GM20000 (cell line): ENCODE results near the gene SH3GL3.

Source experiments
- DNase-seq: peaks from one replicate; pipeline ENCODE4 v3.0.0; 2012; ENCODE audit warnings: low spot score
- TF ChIP-seq, protein P1 (sequence below): IDR thresholded peaks from 2 replicates; pipeline ENCODE4 v1.5.1; 2012; ENCODE audit warnings: mild to moderate bottlenecking, control low read depth; ENCODE audit errors: extremely low read depth, missing control alignments

The SH3GL3 gene

DNA sequence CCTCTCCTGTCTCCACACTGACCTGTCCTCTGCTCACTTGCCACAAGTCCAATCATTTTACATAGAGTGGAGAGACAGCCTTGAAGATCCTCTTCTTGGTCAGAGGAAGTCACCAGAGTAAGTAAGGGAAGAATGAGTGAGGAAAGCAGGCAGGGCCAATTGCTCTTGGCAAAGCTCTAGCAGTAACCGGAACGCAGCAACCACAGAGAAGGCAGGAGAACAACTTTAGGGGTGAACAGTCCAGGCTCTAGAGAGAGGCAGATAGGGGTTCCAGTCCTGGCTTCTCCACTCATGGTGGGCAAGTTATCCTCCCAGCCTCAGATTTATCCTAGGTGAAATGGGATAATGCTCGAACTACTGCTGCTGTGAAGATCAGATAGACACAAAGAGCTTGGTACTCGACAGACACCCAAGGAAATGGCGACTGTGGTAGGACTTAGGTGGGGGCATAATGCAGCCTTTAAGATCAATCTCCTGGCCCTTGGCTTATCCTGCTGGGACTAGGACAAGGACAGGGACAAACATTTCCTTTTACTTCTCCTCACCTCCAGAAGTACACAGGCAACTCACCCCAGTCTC lies 205.6 kb downstream of the SH3GL3 start:
- DNase-seq, result no peak
- TF ChIP-seq, protein P1, sequence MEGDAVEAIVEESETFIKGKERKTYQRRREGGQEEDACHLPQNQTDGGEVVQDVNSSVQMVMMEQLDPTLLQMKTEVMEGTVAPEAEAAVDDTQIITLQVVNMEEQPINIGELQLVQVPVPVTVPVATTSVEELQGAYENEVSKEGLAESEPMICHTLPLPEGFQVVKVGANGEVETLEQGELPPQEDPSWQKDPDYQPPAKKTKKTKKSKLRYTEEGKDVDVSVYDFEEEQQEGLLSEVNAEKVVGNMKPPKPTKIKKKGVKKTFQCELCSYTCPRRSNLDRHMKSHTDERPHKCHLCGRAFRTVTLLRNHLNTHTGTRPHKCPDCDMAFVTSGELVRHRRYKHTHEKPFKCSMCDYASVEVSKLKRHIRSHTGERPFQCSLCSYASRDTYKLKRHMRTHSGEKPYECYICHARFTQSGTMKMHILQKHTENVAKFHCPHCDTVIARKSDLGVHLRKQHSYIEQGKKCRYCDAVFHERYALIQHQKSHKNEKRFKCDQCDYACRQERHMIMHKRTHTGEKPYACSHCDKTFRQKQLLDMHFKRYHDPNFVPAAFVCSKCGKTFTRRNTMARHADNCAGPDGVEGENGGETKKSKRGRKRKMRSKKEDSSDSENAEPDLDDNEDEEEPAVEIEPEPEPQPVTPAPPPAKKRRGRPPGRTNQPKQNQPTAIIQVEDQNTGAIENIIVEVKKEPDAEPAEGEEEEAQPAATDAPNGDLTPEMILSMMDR, result no peak

DNA sequence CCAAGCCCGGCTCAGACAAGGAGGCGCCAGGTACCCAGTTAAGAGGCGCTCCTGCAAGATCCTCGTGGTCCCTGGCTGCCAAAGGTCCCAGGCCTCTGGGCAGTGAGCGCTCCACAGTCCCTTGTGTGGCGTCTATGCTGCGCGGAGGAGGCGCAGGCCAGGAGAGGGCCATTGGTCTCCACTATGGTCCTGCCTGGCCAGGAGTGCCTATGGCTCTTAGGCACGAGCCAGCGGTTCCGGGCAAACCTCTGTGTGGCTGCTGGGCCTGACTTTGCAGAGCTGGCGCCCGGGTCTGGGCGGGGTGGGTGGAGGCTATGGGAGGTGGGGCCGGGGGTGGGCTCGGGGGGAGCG lies 206.1 kb downstream of the SH3GL3 start:
- no peak for DNase-seq
- TF ChIP-seq, protein P1, result no peak

DNA sequence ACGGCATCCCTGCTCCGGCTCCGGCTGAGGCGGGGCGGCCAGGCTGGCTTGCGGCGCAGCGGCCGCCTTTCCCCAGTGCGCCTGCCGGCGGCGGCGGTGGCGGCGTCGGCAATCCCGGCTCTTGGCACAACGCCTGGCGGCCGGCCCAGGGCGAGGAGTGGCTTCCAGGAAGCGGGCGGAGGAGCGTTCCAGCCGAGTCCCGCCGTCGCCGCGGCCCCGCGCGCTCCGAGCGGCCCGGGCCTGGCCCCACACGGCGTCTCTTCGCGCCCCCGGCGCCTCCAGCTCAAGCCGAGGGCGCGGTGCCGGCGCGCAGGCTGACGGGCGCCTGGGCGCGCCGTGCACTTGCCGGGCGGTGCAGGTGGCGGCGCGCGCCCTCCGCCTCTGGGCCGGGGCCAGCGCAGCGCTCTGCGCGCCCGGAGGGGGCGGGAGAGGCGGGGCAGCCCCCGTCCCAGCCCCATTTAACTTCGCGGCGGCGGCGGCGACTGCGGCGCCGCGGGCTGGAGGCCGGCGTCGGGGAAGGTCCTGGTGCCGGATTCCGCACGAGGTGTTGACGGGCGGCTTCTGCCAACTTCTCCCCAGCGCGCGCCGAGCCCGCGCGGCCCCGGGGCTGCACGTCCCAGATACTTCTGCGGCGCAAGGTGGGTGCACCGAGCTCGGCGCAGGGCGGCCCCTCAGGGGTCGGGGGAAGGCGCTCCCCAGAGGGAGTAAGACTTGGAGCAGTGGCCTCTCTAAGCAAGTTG lies 206.7 kb downstream of the SH3GL3 start, which contains the start of gene ADAMTSL3:
Gene ADAMTSL3, plus strand, starts transcription at position 485 of the 740 bp plus-strand sequence. CDS start 1,639 bp downstream, outside the sequence.
- DNase-seq, result no peak
- TF ChIP-seq, protein P1, result no peak

DNA sequence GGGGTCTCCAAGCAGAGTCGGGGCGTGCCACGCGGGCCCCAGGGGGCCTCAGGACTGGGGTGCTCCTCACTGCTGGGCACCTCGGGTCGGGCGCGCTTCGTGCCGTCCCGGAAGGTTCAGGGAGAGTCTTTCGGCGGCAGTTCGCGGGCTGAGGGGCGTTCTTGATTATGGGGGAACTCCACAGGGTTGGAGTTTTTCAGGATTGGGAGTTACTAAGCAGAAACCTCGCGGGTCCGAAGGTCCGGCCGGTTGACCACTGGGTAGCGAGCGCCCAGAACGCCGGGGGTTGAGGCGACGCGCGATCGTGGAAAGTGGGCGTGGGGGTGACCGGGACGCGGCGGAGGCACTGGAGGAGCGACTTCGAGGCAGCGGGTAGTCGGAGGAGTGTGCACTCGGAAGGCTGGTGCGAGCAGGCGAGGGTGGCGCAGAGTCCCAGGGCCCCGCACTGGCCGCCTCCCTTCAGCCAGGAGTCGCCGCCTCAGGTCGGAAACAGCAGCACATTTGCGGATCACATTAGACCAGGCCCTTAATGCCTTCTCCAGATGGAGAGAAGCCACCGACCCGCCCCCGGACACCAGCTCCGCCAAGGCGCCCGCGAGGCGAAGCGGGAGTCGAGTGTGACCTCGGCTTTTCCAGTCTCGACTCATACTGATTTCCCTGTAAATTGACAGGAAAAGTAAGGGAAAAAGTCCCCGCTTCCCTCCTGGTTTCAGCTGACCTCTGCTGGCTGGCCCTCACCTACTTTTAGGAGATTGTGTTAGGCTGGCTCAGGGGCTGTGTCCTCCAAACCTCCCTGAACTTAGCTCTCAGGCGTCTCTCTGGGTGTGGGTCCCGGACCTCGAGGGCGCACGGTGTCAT lies 207.5 kb downstream of the SH3GL3 start:
- no peak for DNase-seq
- TF ChIP-seq, protein P1, result no peak

DNA sequence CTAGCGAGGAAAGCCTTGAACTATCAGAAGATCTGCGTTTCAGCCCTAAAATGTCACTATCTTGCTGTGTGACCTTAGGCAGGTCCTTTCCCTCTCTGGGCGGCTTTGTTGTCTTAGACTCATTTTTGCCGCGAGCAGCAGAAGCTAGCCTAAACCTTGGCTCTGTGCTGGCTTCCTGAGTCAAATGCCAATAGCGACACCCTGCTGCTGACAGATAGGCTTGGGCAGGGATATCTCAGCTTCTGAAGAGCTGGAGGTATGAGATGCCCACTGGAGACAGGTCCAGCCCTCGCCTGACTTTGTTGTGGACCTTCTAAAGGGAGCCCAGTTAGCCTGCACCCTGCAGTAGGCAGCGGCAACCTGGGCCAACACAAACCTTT lies 208.1 kb downstream of the SH3GL3 start:
- TF ChIP-seq, protein P1, result no peak
- no peak for DNase-seq

DNA sequence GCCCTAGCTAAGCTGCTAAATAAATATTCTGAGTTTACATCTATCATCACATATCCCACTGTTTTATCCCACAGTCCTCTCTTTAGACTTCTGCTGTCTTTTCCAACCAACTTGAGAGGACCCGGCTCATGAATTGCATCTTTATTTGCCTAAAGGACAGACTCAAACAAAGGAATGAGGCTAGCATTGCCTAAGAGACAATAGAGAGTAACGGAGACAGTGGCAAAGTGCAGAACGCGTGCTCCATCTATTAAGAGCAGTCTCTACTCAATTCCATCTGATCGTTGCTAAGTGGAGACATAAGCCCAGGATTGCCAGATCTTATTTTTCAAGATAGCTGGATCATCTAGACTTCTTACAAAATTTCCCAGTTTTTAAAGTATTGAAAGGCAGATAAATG lies 209.1 kb downstream of the SH3GL3 start:
- TF ChIP-seq, protein P1, result no peak

DNA sequence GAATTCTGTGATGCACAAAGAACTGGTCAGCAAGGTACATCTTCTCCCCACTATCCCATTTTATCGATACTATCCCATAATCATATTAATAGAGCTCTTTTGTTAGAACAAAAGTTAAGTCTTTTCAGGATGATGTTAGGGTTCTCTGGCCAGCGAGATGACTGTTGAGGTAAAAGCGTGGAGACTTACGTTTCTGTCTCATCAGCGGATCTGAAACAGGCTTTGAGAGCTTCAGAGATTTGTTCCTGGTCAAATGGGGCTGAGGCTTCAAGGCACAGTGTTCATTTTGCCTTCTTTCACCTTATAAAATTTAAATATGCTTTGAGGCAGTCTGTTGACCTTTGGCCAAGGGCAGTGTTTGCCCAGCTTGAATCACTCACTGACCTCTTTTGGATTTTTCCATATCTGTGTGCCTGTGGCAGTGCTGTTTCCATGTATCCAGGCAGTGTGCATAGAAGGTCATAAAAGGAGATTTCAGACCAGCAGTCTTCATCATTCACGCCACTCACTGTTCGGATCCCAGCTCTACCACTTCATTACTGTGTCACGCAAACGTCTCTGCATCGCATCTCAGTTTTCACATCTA lies 209.9 kb downstream of the SH3GL3 start:
- no peak for DNase-seq
- TF ChIP-seq, protein P1, result no peak

More for the DNA sequence above, 209.1 kb downstream of the SH3GL3 start:
- DNase-seq, result no peak
